ENCODE results near the gene KRTAP10-8.
"Not testable (repeated sequence)": the region's sequence is repeated elsewhere in the genome, so short reads cannot be mapped to it uniquely, and the experiment has no call there.

The KRTAP10-8 gene

GRCh38 chr21:44612029-44612486, at the start of gene KRTAP10-8:
Gene KRTAP10-8 (plus strand): TSS chr21:44612079. CDS start chr21:44612101, 22 bp downstream.
- DNase-seq (ENCODE audit: low read depth in 2 of 3, low spot score in 1 of 3), result no peak

GRCh38 chr21:44564099-44564498, 47.8 kb upstream of the KRTAP10-8 start:
- no peak for DNase-seq (ENCODE audit: low read depth in 2 of 3, low spot score in 1 of 3)

DNA sequence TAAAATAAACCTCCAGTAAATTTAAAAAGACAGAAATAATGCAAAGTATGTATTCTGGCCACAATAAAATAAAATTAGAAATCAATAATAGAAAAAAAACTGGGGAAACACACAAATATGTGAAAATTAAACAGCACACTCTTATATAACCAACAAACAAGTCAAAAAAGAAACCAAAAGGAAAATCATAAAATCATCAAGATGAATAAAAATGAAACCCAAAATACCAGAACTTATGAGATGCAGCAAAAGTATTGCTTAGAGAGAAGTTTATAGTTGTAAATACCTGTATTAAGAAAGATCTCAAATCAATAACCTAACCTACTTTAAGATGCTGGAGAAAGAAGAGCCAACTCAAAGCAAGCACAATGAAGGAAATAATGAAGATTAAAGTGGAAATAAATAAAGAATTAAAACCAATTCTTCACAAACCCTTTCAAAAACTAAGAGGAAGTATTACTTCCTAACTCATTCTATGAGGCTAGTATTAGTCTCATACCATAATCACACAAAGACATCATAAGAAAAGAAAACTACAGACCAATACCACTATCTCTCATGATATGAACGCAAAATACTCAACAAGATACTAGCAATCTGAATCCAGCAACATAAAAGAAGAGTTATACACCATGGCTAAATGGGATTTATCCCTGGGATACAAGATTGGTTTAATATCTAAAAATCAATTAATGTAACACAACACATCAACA, 46.8 kb upstream of the KRTAP10-8 start:
- no peak for DNase-seq (ENCODE audit: low read depth in 2 of 3, low spot score in 1 of 3)

- DNase-seq (ENCODE audit: low read depth in 2 of 3, low spot score in 1 of 3), result no peak
Observed at GRCh38 chr21:44566403-44566802, 45.5 kb upstream of the KRTAP10-8 start.

- no peak for DNase-seq (ENCODE audit: low read depth in 2 of 3, low spot score in 1 of 3)
Observed at GRCh38 chr21:44567481-44568171, 44.3 kb upstream of the KRTAP10-8 start.

- DNase-seq (ENCODE audit: low read depth in 2 of 3, low spot score in 1 of 3), result no peak
Observed at GRCh38 chr21:44568261-44568660, 43.6 kb upstream of the KRTAP10-8 start.

GRCh38 chr21:44568667-44569556, 43.0 kb upstream of the KRTAP10-8 start:
- no peak for DNase-seq (ENCODE audit: low read depth in 2 of 3, low spot score in 1 of 3)

DNA sequence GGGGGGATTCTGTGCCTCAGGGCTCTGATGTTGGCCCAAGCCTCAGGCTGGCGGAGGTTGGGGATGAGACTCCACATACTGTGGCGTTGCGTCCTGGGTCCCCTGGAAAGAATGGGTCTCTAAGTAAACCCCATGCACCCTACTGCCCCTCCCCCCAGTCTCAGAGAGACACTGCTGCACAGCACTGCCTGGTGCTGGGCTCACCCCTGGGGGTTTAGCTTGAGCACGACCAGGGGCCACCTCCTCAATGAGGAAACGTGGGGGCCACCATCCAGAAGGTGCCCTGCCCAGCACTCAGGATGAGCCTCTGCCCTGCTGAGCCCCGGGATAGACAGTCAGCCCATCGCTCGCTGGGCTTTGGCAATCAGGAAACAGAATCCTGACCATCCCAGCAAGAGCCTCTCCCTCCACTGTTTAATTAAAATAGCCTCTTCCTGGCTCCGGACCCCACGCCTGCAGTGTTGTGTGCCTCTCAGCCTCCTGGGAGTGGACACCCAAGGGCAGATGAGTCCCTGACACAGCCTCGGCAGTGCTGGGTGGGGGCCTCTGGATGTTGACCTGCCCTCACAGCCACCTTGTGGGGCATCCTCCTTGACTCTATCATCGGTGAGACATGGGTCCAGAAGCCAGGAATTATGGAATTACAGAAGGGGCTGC, 41.9 kb upstream of the KRTAP10-8 start:
- DNase-seq (ENCODE audit: low read depth in 2 of 3, low spot score in 1 of 3), result no peak

DNA sequence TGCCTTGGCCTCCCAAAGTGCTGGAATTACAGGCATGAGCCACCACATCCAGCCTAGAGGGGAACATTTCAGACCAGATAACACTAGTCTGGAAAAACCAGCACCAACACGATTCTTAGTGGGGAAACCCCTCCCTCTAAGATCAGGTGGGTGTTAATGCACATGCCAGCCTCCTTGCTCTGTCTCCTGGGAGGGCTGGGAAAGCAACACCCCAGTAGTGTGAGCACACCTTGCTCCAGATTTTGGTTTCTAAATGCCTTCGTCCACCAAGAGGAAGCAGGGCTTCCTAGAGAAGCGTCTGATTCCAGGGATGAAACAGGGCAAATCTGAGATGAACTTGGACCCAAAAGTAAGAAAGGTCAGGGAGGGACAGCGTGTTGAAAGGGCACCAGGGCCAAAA, 40.6 kb upstream of the KRTAP10-8 start:
- DNase-seq (ENCODE audit: low read depth in 2 of 3, low spot score in 1 of 3), result no peak

- DNase-seq (ENCODE audit: low read depth in 2 of 3, low spot score in 1 of 3), result no peak
Observed at GRCh38 chr21:44571844-44572782, 39.8 kb upstream of the KRTAP10-8 start.

DNA sequence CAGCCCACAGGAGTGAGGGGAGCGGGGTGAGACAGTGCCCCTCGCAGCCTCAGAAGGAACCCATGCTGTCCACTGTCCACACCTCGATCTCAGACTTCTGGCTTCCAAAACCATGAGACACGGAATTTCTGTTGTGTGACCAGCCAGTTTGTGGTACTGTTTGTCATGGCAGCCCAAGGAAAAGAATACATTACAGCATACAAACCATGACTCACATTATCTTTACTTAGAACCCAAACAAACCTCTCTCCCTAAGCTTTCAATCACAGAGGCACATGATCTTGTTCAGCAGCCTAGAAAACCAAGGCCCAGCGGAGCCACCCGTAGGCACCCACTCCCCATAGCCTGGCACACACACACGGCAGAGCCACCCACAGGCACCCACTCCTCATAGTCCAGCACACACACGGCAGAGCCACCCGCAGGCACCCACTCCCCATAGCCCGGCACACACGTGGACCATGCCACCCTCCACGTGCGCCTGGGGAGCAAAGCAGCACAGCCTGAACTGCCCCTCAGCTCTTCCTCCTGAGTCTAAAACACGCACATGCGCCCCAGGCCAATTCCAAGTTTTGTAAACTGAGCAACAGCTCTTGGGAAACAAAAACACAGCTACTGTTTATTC, 38.8 kb upstream of the KRTAP10-8 start:
- no peak for DNase-seq (ENCODE audit: low read depth in 2 of 3, low spot score in 1 of 3)

DNA sequence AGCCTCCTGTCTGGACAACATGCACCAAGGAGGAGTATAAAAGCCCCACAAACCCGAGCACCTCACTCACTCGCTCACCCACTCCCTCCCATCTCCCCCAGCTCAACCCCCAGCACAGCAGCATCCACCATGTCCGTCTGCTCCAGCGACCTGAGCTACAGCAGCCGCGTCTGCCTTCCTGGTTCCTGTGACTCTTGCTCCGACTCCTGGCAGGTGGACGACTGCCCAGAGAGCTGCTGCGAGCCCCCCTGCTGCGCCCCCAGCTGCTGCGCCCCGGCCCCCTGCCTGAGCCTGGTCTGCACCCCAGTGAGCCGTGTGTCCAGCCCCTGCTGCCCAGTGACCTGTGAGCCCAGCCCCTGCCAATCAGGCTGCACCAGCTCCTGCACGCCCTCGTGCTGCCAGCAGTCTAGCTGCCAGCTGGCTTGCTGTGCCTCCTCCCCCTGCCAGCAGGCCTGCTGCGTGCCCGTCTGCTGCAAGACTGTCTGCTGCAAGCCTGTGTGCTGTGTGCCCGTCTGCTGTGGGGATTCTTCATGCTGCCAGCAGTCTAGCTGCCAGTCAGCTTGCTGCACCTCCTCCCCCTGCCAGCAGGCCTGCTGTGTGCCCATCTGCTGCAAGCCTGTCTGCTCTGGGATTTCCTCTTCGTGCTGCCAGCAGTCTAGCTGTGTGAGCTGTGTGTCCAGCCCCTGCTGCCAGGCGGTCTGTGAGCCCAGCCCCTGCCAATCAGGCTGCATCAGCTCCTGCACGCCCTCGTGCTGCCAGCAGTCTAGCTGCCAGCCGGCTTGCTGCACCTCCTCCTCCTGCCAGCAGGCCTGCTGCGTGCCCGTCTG, 38.0 kb upstream of the KRTAP10-8 start, which contains the start of gene KRTAP10-4:
Gene KRTAP10-4 (plus strand): TSS at position 100 of the 827 bp plus-strand sequence. CDS start 30 bp downstream, at position 130.
- not testable (repeated sequence) for DNase-seq (ENCODE audit: low read depth in 2 of 3, low spot score in 1 of 3)

GRCh38 chr21:44574457-44575306, 37.2 kb upstream of the KRTAP10-8 start:
- no peak for DNase-seq (ENCODE audit: low read depth in 2 of 3, low spot score in 1 of 3)

DNA sequence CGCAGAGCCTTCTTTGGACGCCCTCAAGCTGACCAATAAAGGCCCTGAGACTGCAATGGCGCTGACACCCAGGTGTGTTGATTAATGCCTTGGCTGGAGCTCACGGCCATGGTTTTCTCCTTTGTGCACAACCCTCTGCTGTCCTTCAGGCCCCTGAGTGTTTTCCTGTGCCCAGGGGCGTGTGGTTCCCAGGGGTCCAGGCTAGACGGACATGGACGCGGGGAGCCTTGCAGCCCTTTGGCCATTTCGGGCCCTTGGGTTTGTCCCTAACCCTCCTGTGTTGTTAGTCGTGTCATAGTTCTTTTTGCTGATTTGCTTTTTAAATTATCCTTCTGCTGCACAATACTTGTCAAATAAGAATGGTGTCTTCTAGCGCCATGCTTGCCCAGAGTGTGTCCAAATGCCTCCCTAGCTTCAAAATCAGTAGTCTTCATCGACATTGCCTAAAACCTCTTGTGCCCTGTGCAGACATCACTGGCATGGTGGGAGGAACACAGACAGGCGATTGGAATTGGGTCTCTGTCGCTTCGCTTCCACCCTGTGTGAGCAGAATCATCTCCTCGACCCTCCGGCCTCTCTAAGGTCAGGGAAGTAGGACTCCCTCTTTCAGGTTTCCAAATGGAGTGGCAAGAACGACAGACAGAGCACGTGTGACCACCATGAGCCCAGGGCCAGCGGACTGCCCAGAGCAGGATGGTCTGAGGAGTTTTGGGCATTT, 36.4 kb upstream of the KRTAP10-8 start:
- no peak for DNase-seq (ENCODE audit: low read depth in 2 of 3, low spot score in 1 of 3)

DNA sequence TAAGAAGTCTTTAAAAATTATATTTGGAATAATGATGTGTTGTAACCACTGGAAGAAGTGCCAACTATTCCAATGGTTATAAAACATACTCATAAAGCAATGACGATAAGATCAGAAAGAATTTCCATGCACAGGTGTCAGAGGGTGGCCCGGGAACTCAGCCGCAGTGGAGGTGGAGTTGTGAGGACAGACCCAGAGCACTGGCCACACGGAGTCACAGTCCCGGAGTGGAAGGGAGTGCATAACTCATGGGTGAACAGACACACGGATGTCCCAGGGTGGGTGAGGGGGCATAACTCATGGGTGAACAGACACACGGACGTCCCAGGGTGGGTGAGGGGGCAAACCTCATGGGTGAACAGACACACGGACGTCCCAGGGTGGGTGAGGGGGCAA, 35.9 kb upstream of the KRTAP10-8 start:
- no peak for DNase-seq (ENCODE audit: low read depth in 2 of 3, low spot score in 1 of 3)

- no peak for DNase-seq (ENCODE audit: low read depth in 2 of 3, low spot score in 1 of 3)
Observed at GRCh38 chr21:44578371-44579055, 33.4 kb upstream of the KRTAP10-8 start.
